HFF-Myc (cell line): ENCODE data around the gene ESPL1.

Experiments used
- DNase-seq: peaks from one replicate; pipeline ENCODE4 v3.0.0-alpha.2; 2011; ENCODE audit warnings: low read depth; ENCODE audit errors: extremely low read depth
- H3K4me3 ChIP-seq: replicated peaks from 2 replicates; pipeline ENCODE4 v1.5.1; 2011; ENCODE audit warnings: low read depth, mild to moderate bottlenecking, control low read depth, low read length
- TF ChIP-seq, protein P1 (sequence below): IDR thresholded peaks from 2 replicates; pipeline ENCODE4 v1.5.1; 2012; ENCODE audit warnings: mild to moderate bottlenecking, low read depth, low read length, control low read depth; ENCODE audit errors: missing control alignments

The ESPL1 gene

GRCh38 chr12:53235164-53235563 lies 32.9 kb upstream of the ESPL1 start:
- TF ChIP-seq, protein P1, sequence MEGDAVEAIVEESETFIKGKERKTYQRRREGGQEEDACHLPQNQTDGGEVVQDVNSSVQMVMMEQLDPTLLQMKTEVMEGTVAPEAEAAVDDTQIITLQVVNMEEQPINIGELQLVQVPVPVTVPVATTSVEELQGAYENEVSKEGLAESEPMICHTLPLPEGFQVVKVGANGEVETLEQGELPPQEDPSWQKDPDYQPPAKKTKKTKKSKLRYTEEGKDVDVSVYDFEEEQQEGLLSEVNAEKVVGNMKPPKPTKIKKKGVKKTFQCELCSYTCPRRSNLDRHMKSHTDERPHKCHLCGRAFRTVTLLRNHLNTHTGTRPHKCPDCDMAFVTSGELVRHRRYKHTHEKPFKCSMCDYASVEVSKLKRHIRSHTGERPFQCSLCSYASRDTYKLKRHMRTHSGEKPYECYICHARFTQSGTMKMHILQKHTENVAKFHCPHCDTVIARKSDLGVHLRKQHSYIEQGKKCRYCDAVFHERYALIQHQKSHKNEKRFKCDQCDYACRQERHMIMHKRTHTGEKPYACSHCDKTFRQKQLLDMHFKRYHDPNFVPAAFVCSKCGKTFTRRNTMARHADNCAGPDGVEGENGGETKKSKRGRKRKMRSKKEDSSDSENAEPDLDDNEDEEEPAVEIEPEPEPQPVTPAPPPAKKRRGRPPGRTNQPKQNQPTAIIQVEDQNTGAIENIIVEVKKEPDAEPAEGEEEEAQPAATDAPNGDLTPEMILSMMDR = no peak
- no peak for DNase-seq
- H3K4me3 ChIP-seq = no peak overlapping the region

DNA sequence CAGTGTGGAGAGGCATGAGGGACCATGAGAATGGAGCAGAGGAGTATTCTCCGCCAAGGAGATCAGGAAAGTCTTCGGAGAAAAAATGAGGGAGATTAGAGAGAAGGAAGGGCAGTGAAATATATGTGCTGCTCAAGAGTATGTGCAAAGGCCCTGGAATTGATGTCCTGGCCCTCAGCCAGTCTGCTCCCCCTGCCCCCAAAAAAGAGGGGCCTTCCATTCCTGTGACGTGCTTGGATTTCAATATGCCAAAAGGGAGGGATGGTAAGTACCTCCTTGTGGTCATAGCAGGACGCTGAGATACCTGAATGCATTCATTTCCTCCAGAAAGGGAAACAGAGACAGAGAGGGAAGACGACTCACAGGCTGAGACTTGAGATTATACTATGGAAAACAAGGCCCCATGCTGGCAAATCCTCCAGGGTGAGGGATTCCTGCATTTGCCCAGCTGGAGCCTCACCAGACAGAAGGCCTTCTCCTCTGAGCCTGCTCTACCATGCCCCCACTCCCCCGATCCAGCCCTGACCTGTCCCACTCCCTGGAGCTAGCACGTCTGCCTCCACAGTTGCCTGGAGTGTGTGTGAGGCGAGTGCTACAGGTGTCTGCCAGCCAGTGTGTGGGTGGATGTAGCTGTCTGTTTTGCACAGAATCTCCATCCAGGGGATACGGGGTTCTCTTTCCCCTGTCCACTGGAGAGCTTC lies 32.2 kb upstream of the ESPL1 start:
- H3K4me3 ChIP-seq = no peak overlapping the region
- TF ChIP-seq, protein P1 = no peak
- DNase-seq = no peak

GRCh38 chr12:53236443-53237111 lies 31.5 kb upstream of the ESPL1 start:
- no peak for DNase-seq
- TF ChIP-seq, protein P1 = no peak
- H3K4me3 ChIP-seq = no peak overlapping the region

- DNase-seq = no peak
- TF ChIP-seq, protein P1 = no peak
- no peak overlapping the region for H3K4me3 ChIP-seq
Measured at GRCh38 chr12:53239643-53240258, 28.3 kb upstream of the ESPL1 start.

DNA sequence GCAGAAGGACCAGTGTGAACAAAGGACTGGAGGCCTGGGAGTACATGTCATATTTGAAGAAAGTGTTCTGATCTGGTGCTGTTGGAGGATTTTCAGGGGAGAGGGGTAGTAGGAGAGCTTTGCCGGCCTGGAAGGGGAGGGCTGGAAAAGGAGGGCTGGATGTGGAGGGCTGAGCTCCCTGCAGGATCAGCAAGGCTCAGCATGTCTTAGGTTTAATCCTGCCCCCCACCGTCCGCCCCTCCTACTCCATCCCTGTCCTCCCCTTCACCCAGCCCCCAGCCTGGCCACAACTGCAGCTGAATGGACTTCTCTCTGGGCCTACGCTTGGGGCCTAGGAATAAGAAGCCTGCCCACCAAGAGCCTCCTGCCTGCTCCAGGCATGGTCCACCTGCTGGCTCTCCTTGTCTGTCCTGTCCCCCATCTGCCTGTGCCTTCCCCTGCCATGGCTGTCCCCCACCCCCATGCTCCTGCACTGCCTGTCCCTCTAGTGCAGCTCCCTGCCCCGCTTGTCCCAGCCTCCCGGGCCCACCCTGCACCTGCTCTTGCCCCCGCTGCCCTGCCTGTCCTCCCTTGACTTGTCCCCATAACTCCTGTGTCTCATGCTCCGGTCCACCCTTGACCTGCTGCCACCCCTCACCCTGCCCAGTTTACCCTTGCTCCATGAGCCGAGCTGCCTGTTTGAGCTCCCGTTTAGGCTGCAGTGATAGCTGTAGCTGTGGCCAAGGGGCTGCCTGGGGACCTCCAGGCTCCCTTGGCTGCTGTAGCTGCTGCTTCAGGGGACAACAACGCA lies 26.3 kb upstream of the ESPL1 start:
- TF ChIP-seq, protein P1 = no peak
- H3K4me3 ChIP-seq = no peak overlapping the region
- no peak for DNase-seq

GRCh38 chr12:53244337-53244736 lies 23.8 kb upstream of the ESPL1 start:
- TF ChIP-seq, protein P1 = no peak
- H3K4me3 ChIP-seq = no peak overlapping the region
- DNase-seq = no peak
